HUES6 (cell line): ENCODE results near the gene OR6C1.
"Not testable (repeated sequence)": the region's sequence is repeated elsewhere in the genome, so short reads cannot be mapped to it uniquely, and the experiment has no call there.

Experiments
- H3K27ac ChIP-seq: 2 replicates; pipeline ENCODE4 v1.7.0; 2013; ENCODE audit warnings: low read depth, mild to moderate bottlenecking, low read length, inconsistent platforms
- H3K27me3 ChIP-seq: 2 replicates; pipeline ENCODE4 v1.6.1; 2013; ENCODE audit warnings: low read length; ENCODE audit not compliant: control insufficient read depth, insufficient read depth
- H3K36me3 ChIP-seq: 2 replicates; pipeline ENCODE4 v1.6.1; 2013; ENCODE audit warnings: low read length; ENCODE audit not compliant: control insufficient read depth, insufficient read depth
- H3K4me1 ChIP-seq: 2 replicates; pipeline ENCODE4 v1.6.1; 2013; ENCODE audit warnings: low read length; ENCODE audit not compliant: control insufficient read depth, insufficient read depth
- H3K4me3 ChIP-seq: 2 replicates; pipeline ENCODE4 v1.5.1; 2013; ENCODE audit warnings: low read depth, low read length
- H3K9ac ChIP-seq: one replicate; pipeline ENCODE4 v1.6.1; 2013; ENCODE audit warnings: mild to moderate bottlenecking, low read length
- H3K9me3 ChIP-seq: 2 replicates; pipeline ENCODE4 v1.6.1; 2013; ENCODE audit warnings: low read depth, low read length; ENCODE audit not compliant: control insufficient read depth, insufficient read depth

OR6C1 gene

GRCh38 chr12:55314043-55314442 is at the start of gene OR6C1:
OR6C1 (plus strand) TSS chr12:55314343; CDS start chr12:55320600, 6,257 bp downstream.
- Histone ChIP-seq H3K9ac (no peak within 1 kb of the TSS), H3K27ac (no peak within 1 kb of the TSS), H3K4me3 (no peak within 1 kb of the TSS), H3K36me3 (no peaks in the 10 kb centered on the region), H3K9me3 (no peaks in the 10 kb centered on the region), H3K4me1 (no peaks in the 10 kb centered on the region), H3K27me3 (no peaks in the 10 kb centered on the region)

GRCh38 chr12:55280991-55281390 is 33.2 kb upstream of the OR6C1 start:
- H3K4me1 ChIP-seq: no peaks in the 10 kb centered on the region
- H3K36me3 ChIP-seq: no peaks in the 10 kb centered on the region
- H3K9me3 ChIP-seq: no peaks in the 10 kb centered on the region
- no peak overlapping the region for H3K27ac ChIP-seq
- H3K4me3 ChIP-seq: no peak overlapping the region
- H3K9ac ChIP-seq: no peak overlapping the region
- no peaks in the 10 kb centered on the region for H3K27me3 ChIP-seq

- Histone ChIP-seq H3K4me1 (no peaks in the 10 kb centered on the region), H3K9me3 (no peaks in the 10 kb centered on the region), H3K4me3 (no peak overlapping the region), H3K27ac (no peak overlapping the region), H3K9ac (no peak overlapping the region), H3K27me3 (no peaks in the 10 kb centered on the region), H3K36me3 (no peaks in the 10 kb centered on the region)
Observed at GRCh38 chr12:55289999-55290398, 24.1 kb upstream of the OR6C1 start.

DNA sequence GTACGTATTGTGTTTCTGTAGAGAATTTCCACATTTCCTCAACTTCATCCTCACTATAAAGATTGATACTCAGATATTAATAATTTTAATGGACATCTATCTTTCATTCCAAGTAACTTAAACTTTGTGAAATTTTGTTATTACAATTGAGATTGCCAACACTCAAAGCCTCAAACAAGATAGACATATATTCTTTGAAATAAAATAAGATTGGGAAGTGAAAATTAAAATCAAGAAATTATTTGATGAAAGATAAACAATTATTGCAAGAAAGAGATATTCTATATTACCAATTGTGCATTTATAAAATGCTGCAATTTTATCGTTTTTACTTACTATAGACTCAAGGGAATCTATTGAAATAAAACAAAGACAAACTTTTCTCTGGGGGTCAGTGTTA is 17.7 kb upstream of the OR6C1 start, which contains the start of gene OR6C6:
TSS of gene OR6C6 (minus strand) at position 101 of the 400 bp plus-strand sequence. CDS start 1,337 bp downstream, outside the sequence.
- Histone ChIP-seq H3K4me1 (no peaks in the 10 kb centered on the region), H3K9ac (no peak within 1 kb of the TSS), H3K9me3 (no peaks in the 10 kb centered on the region), H3K36me3 (no peaks in the 10 kb centered on the region), H3K27me3 (no peaks in the 10 kb centered on the region), H3K27ac (no peak within 1 kb of the TSS), H3K4me3 (no peak within 1 kb of the TSS)

DNA sequence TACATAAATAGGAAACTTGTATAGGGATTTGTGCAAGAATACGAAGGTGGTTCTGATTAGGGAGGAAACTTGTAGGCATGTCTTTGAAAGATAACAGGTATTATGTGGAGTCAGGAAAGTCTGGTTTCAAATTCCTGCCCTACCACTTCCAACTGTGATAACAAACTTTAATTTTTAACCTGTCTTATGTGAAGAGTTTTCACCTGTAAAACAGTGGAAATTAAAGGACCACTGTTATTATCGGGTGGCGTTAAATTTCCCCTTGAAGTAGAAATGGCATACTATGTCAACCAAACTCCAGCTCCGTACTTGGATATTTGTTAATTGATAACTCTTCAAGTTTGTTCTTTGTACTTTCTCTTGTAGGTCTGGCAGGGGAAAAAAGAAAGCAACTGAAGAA is 6.1 kb downstream of the OR6C1 start:
- H3K4me3 ChIP-seq: no peak overlapping the region
- H3K9ac ChIP-seq: no peak overlapping the region
- H3K27ac ChIP-seq: no peak overlapping the region
- H3K4me1 ChIP-seq: no peaks in the 10 kb centered on the region
- no peaks in the 10 kb centered on the region for H3K36me3 ChIP-seq
- H3K9me3 ChIP-seq: 0 out of 2 replicates have a peak, but pooled peaks cover 4% of the 10 kb centered on the region
- H3K27me3 ChIP-seq: no peaks in the 10 kb centered on the region

- not testable (repeated sequence) for H3K27me3 ChIP-seq, H3K4me3 ChIP-seq, H3K36me3 ChIP-seq, H3K27ac ChIP-seq, H3K4me1 ChIP-seq, H3K9ac ChIP-seq, H3K9me3 ChIP-seq
Observed at GRCh38 chr12:55325801-55326200, 11.7 kb downstream of the OR6C1 start.

DNA sequence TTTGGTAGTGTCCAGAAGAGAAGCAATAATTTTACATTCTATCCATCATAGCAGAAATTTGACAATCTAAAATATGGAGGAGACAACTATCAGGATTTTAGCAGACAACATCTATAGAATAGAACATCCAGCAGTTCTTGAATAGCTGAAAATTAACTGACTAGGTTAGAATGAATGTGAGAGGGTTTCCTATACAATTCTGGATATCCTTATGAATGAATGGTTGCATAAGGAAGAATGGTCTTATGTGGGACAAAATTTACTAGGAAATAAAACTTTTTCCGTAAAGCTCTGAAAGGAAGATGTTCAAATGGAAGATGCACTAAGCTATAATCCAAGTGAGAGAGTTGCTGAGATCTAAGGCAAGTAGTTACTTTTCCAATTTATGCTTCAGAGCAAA is 16.3 kb downstream of the OR6C1 start, which contains the start of gene OR6C3:
TSS of gene OR6C3 (plus strand) at position 301 of the 400 bp plus-strand sequence. CDS start 955 bp downstream, outside the sequence.
- Histone ChIP-seq H3K9me3 (no peaks in the 10 kb centered on the region), H3K4me3 (no peak within 1 kb of the TSS), H3K27ac (no peak within 1 kb of the TSS), H3K9ac (no peak within 1 kb of the TSS), H3K4me1 (peaks cover 18% of the 10 kb centered on the region; the same call in 1 of the 2 replicates), H3K27me3 (no peaks in the 10 kb centered on the region), H3K36me3 (no peaks in the 10 kb centered on the region)

GRCh38 chr12:55336002-55336401 is 21.9 kb downstream of the OR6C1 start:
- no peaks in the 10 kb centered on the region for H3K36me3 ChIP-seq
- H3K4me3 ChIP-seq: no peak overlapping the region
- peaks cover 18% of the 10 kb centered on the region; the same call in 1 of the 2 replicates for H3K4me1 ChIP-seq
- no peak overlapping the region for H3K9ac ChIP-seq
- H3K27ac ChIP-seq: no peak overlapping the region
- H3K9me3 ChIP-seq: no peaks in the 10 kb centered on the region
- H3K27me3 ChIP-seq: no peaks in the 10 kb centered on the region

DNA sequence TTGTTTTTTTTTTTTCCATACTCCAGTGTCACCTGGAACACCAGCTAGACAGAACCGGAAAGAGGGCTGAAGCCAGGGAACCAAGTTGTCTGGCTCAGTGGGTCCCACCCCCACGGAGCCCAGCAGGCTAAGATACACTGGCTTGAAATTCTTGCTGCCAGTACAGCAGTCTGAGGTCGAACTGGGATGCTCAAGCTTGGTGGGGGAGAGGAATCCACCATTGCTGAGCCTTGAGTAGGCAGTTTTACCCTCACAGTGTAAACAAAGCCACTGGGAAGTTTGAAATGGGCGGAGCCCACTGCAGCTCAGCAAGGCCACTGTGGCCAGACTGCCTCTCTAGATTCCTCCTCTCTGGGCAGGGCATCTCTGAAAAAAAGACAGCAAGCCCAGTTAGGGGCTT is 41.2 kb downstream of the OR6C1 start:
- H3K4me3 ChIP-seq, H3K9me3 ChIP-seq, H3K27me3 ChIP-seq, H3K27ac ChIP-seq, H3K9ac ChIP-seq, H3K36me3 ChIP-seq: not testable (repeated sequence)
- peaks cover 15% of the 10 kb centered on the region; the same call in 1 of the 2 replicates for H3K4me1 ChIP-seq

GRCh38 chr12:55362675-55363074 is 48.5 kb downstream of the OR6C1 start, which contains the start of gene OR6C75:
OR6C75 (plus strand) TSS chr12:55362975; CDS start chr12:55365111, 2,136 bp downstream.
- Histone ChIP-seq H3K9ac (no peak within 1 kb of the TSS), H3K4me3 (no peak within 1 kb of the TSS), H3K9me3 (no peaks in the 10 kb centered on the region), H3K27ac (no peak within 1 kb of the TSS), H3K27me3 (no peaks in the 10 kb centered on the region), H3K4me1 (no peaks in the 10 kb centered on the region), H3K36me3 (no peaks in the 10 kb centered on the region)

DNA sequence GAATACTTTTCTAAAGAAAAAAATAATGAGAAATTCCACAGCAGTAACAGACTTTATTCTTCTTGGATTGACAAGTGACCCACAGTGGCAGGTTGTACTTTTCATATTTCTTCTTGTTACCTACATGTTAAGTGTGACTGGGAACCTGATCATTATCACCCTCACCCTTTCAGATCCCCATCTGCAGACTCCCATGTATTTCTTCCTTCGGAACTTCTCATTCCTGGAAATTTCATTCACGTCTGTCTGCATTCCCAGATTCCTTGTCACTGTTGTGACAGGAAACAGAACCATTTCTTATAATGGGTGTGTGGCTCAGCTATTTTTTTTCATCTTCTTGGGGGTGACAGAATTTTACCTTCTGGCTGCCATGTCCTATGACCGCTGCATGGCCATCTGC is 50.9 kb downstream of the OR6C1 start:
- Histone ChIP-seq H3K4me3 (no peak overlapping the region), H3K27me3 (no peaks in the 10 kb centered on the region), H3K36me3 (no peaks in the 10 kb centered on the region), H3K9ac (no peak overlapping the region), H3K9me3 (no peaks in the 10 kb centered on the region), H3K4me1 (no peaks in the 10 kb centered on the region), H3K27ac (no peak overlapping the region)
